ENCODE results near the gene INO80E. TPM values are rescaled to one million over a fixed set of nuclear protein-coding genes. Genes with fewer than 3 reads are reported as not detected.

INO80E gene
- total and polyA plus RNA-seq, 2 of the 8 experiments (the other 6 are each of a cell fraction or from before 2014, with no cell fraction given) = 43.0 to 91.2 TPM

DNA sequence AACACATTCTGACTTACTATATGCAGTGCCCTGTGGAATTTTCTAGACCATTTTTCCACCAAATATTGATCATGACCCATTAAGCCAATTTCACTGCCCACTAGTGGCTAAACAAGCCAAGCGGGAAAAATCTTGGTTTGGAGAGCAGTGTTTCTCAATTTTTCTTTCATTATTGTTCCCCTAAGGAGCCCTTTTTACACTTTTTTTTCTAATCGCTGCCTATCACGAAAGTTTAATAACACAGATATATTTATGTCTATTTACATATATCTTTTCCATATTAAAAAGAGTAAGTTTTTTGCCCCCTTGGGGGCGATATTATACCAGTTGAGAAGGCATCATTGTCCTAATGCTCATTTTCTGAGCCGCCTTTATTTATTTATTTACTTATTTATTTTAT, 45.8 kb downstream of the INO80E start:
- H3K4me2 ChIP-seq (ENCODE audit: insufficient read depth in 1 of 2, low read depth in 2 of 2, low read length in 2 of 2) = no peak overlapping the region
- H3K4me3 ChIP-seq (ENCODE audit: extremely low read depth in 1 of 4, insufficient read depth in 2 of 4, low read depth in 3 of 4, low read length in 4 of 4) = no peak overlapping the region
- H4K8ac ChIP-seq (ENCODE audit: extremely low read depth, insufficient read depth, low read length) = no peak overlapping the region
- no peak overlapping the region for H2AFZ ChIP-seq (ENCODE audit: low read length)
- no peak overlapping the region for H2BK15ac ChIP-seq (ENCODE audit: low read length)
- peaks cover 0 to 5% of the 10 kb centered on the region in 2 experiments for H4K20me1 ChIP-seq (replicated peaks in 1 of 2; ENCODE audit: control insufficient read depth in 1 of 2, insufficient read depth in 2 of 2, low read length in 2 of 2)
- no peak overlapping the region for H4K91ac ChIP-seq (replicated peaks; ENCODE audit: insufficient read length, low read length)
- FAIRE-seq (no peak), DNase-seq (ENCODE audit: low read depth in 1 of 2, low spot score in 2 of 2) (no peak)
- H3K27ac ChIP-seq (ENCODE audit: low read depth, low read length) = no peak overlapping the region
- H3K79me1 ChIP-seq (ENCODE audit: low read depth, low read length) = peaks cover 3% of the 10 kb centered on the region; the same call in 1 of the 2 replicates
- H2AK5ac ChIP-seq (ENCODE audit: low read depth, low read length) = no peak overlapping the region
- no peak overlapping the region for H3K56ac ChIP-seq (replicated peaks; ENCODE audit: insufficient read length, low read depth, low read length)
- H2BK12ac ChIP-seq (ENCODE audit: low read depth, low read length) = no peak overlapping the region
- no peaks in the 10 kb centered on the region for H3K9me3 ChIP-seq (ENCODE audit: insufficient read depth in 2 of 2, low read depth in 1 of 2, low read length in 1 of 2)
- no peak overlapping the region for H2BK120ac ChIP-seq (replicated peaks; ENCODE audit: low read depth, low read length)
- H3K4ac ChIP-seq (replicated peaks; ENCODE audit: insufficient read length, low read depth, low read length) = no peak overlapping the region
- POLR2A ChIA-PET (ENCODE audit: partially characterized antibody) = no interaction called here
- WGBS, 2 experiments (ENCODE audit: extremely low coverage in 1 of 2, insufficient coverage in 1 of 2, insufficient read length in 1 of 2, insufficient replicate concordance in 2 of 2, low coverage in 1 of 2, low lambda C conversion rate in 2 of 2, missing lambda C conversion rate in 1 of 2) = 49% methylated on average over 5 of the region's 5 CpGs; no CpG with 5 or more reads in 1 of the 2 experiments
- H3K9ac ChIP-seq (replicated peaks in 1 of 4; ENCODE audit: extremely low read depth in 1 of 4, low read depth in 3 of 4, low read length in 3 of 4) = no peak overlapping the region
- no peak overlapping the region for H3K18ac ChIP-seq (ENCODE audit: extremely low read depth, low read length)
- CTCF ChIA-PET (ENCODE audit: partially characterized antibody) = interaction anchor here (0.5 to 3.7 kb wide), 12 partner anchors 10 to 193 kb away, joined by 3 to 25 read pairs (median 3); partner anchors contain the start of genes TBX6 and TLCD3B
- no peak overlapping the region for H2BK20ac ChIP-seq (ENCODE audit: low read length)
- H3K27me3 ChIP-seq (replicated peaks in 1 of 4; ENCODE audit: control insufficient read depth in 3 of 4, extremely low read depth in 1 of 4, insufficient read depth in 3 of 4, low read length in 3 of 4) = peaks cover 0 to 6% (median 1%) of the 10 kb centered on the region in 4 experiments; a peak in 3 of 7 replicates
- H3K23me2 ChIP-seq (ENCODE audit: low read depth, low read length) = peaks cover 6% of the 10 kb centered on the region; the same call in 1 of the 2 replicates
- H3K23ac ChIP-seq (ENCODE audit: insufficient read length) = no peak overlapping the region
- H3K14ac ChIP-seq (ENCODE audit: insufficient read length) = no peak overlapping the region
- no peaks in the 10 kb centered on the region for H3K4me1 ChIP-seq (replicated peaks in 1 of 4; ENCODE audit: control insufficient read depth in 3 of 4, insufficient read depth in 4 of 4, low read length in 3 of 4)
- no peak overlapping the region for H4K5ac ChIP-seq (ENCODE audit: insufficient read length, low read depth, low read length)
- no peak overlapping the region for H2BK5ac ChIP-seq (ENCODE audit: low read depth, low read length)
- H3K79me2 ChIP-seq (ENCODE audit: control insufficient read depth in 1 of 2, insufficient read depth in 2 of 2, low read length in 2 of 2) = no peaks in the 10 kb centered on the region
- no peaks in the 10 kb centered on the region for H3K36me3 ChIP-seq (ENCODE audit: control insufficient read depth in 2 of 4, insufficient read depth in 4 of 4, low read length in 3 of 4)
- TF ChIP-seq, protein P1, sequence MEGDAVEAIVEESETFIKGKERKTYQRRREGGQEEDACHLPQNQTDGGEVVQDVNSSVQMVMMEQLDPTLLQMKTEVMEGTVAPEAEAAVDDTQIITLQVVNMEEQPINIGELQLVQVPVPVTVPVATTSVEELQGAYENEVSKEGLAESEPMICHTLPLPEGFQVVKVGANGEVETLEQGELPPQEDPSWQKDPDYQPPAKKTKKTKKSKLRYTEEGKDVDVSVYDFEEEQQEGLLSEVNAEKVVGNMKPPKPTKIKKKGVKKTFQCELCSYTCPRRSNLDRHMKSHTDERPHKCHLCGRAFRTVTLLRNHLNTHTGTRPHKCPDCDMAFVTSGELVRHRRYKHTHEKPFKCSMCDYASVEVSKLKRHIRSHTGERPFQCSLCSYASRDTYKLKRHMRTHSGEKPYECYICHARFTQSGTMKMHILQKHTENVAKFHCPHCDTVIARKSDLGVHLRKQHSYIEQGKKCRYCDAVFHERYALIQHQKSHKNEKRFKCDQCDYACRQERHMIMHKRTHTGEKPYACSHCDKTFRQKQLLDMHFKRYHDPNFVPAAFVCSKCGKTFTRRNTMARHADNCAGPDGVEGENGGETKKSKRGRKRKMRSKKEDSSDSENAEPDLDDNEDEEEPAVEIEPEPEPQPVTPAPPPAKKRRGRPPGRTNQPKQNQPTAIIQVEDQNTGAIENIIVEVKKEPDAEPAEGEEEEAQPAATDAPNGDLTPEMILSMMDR (IDR thresholded peaks at IDR 0.05; ENCODE audit: control extremely low read depth in 1 of 3, insufficient read depth in 1 of 3, low read depth in 1 of 3, low read length in 3 of 3) = peak in 2 of 3 experiments; percentile 1 to 41; a peak in 2 of 4 replicates
- TF ChIP-seq GTF2F1 (IDR thresholded peaks at IDR 0.05; ENCODE audit: borderline replicate concordance, low read depth, low read length) = no peak
- no peak for TF ChIP-seq BRCA1 (IDR thresholded peaks at IDR 0.05; ENCODE audit: low read depth, low read length)
- no peak for TF ChIP-seq GABPA (IDR thresholded peaks at IDR 0.05; ENCODE audit: borderline replicate concordance, insufficient read depth, low read length)
- TF ChIP-seq RAD21 (IDR thresholded peaks at IDR 0.05 in 1 of 2, conservative IDR thresholded peaks at IDR 0.05 in 1 of 2; ENCODE audit: low read depth in 2 of 2, low read length in 2 of 2) = peak; percentile 10 to 36; a peak in 2 of 4 replicates
- no peak for TF ChIP-seq RBBP5 (IDR thresholded peaks at IDR 0.05; ENCODE audit: borderline replicate concordance, low read depth, low read length)
- no peak for TF ChIP-seq KDM1A (IDR thresholded peaks at IDR 0.05; ENCODE audit: borderline replicate concordance, low read length)
- no peak for TF ChIP-seq BCL11A (IDR thresholded peaks at IDR 0.05; ENCODE audit: low read depth in 2 of 2, low read length in 2 of 2)
- TF ChIP-seq, protein P2, sequence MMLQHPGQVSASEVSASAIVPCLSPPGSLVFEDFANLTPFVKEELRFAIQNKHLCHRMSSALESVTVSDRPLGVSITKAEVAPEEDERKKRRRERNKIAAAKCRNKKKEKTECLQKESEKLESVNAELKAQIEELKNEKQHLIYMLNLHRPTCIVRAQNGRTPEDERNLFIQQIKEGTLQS (IDR thresholded peaks at IDR 0.05; ENCODE audit: insufficient read depth, low read depth, low read length) = no peak
- TF ChIP-seq TAF7 (optimal IDR thresholded peaks at IDR 0.05; ENCODE audit: borderline replicate concordance, low read depth, low read length) = no peak
